Measurements from ENCODE around the gene PCDHB16.

The PCDHB16 gene

GRCh38 chr5:141234109-141234667 is 52.0 kb downstream of the PCDHB16 start:
- DNase-seq, result no peak

All from DMS 273 treated with DMSO at 0.1 percent for 48 hours (cell line).